AG10803 (cell line): Measurements from ENCODE around the gene KRTAP10-9.

Source experiments
- DNase-seq: peaks from one replicate; pipeline ENCODE4 v3.0.0; 2010; ENCODE audit warnings: low read depth
- H3K4me3 ChIP-seq: 2 replicates; pipeline ENCODE4 v1.5.1; 2011; ENCODE audit warnings: mild to moderate bottlenecking, low read length, control low read depth
- CTCF ChIP-seq: conservative IDR thresholded peaks from 2 replicates; pipeline ENCODE4 v1.5.1; 2011; ENCODE audit warnings: mild to moderate bottlenecking, low read length, control low read depth, inconsistent platforms

The KRTAP10-9 gene

GRCh38 chr21:44650265-44650972 lies 23.5 kb downstream of the KRTAP10-9 start:
- no peak overlapping the region for H3K4me3 ChIP-seq

GRCh38 chr21:44650973-44651675 lies 24.2 kb downstream of the KRTAP10-9 start:
- no peak for DNase-seq
- TF ChIP-seq CTCF, result no peak
- H3K4me3 ChIP-seq, result no peak overlapping the region

More at GRCh38 chr21:44650265-44650972, 23.5 kb downstream of the KRTAP10-9 start:
- TF ChIP-seq CTCF, result no peak
- no peak for DNase-seq

GRCh38 chr21:44653123-44653522 lies 26.2 kb downstream of the KRTAP10-9 start:
- no peak for DNase-seq
- no peak for TF ChIP-seq CTCF
- H3K4me3 ChIP-seq, result no peak overlapping the region

GRCh38 chr21:44653656-44654575 lies 27.0 kb downstream of the KRTAP10-9 start:
- TF ChIP-seq CTCF, result no peak
- no peak overlapping the region for H3K4me3 ChIP-seq
- no peak for DNase-seq

- DNase-seq, result no peak
- no peak for TF ChIP-seq CTCF
- no peak within 1 kb of the TSS for H3K4me3 ChIP-seq
Observed at GRCh38 chr21:44654576-44655175, 27.8 kb downstream of the KRTAP10-9 start, which contains the start of gene KRTAP12-4. Gene KRTAP12-4, minus strand, starts transcription at chr21:44654659. Its CDS starts 45 bp downstream, at chr21:44654614.

GRCh38 chr21:44656868-44657267 lies 30.0 kb downstream of the KRTAP10-9 start:
- no peak for TF ChIP-seq CTCF
- H3K4me3 ChIP-seq, result no peak overlapping the region
- no peak for DNase-seq
